A172 (cell line): Measurements from ENCODE around the gene NPAT. TPM values are rescaled to one million over a fixed set of nuclear protein-coding genes. Genes with fewer than 3 reads are reported as not detected.

Experiments used
- total RNA-seq: library from RNA; depleted of rRNA; stranded (reverse); fragments of >200 nt; shearing (Covaris generic); gene quantifications from 2 replicates; pipeline ENCODE4 v1.2.3, GENCODE V29; 2014; rRNA removed

The NPAT gene
- total RNA-seq, 1 experiment from 2014 or later, result 9.1 TPM

Other genes with a start within 250 kb of the NPAT start
- gene CUL5, start 213.7 kb downstream of the NPAT start, total RNA-seq, result 16.3 and 34.3 TPM in 2 replicates
- gene ACAT1, start 101.1 kb downstream of the NPAT start, total RNA-seq, result 144 and 159 TPM in 2 replicates
- 15.5 and 30.3 TPM in 2 replicates for gene ATM, start 429 bp upstream of the NPAT start, total RNA-seq
- 0.28 and 0.53 TPM in 2 replicates for gene C11orf65, start 244.9 kb upstream of the NPAT start, total RNA-seq